DND-41 (cell line): ENCODE data around the gene CSNK2B.

Experiments used
- ATAC-seq: fragments of 200-7000 bp; cut with Tn5 transposase; 3 replicates; pipeline ENCODE4 v1.9.1; 2021; ENCODE audit warnings: low read depth; ENCODE audit not compliant: insufficient read depth
- DNase-seq: peaks from one replicate; pipeline ENCODE4 v3.0.0-alpha.2; 2020
- H2AFZ ChIP-seq: 2 replicates; pipeline ENCODE4 v1.6.0; 2012; ENCODE audit warnings: low read depth, low read length
- H3K27ac ChIP-seq: 2 replicates; pipeline ENCODE4 v1.5.1; 2012; ENCODE audit warnings: low read length, inconsistent platforms
- H3K27me3 ChIP-seq: fragments of 200-600 bp; sonication (generic); 2 replicates; pipeline ENCODE4 v1.6.0; 2012; ENCODE audit warnings: low read length, mild to moderate bottlenecking, inconsistent platforms; ENCODE audit not compliant: insufficient read depth, poor library complexity
- H3K36me3 ChIP-seq: 2 replicates; pipeline ENCODE4 v1.5.1; 2012; ENCODE audit warnings: low read length, inconsistent platforms; ENCODE audit not compliant: insufficient read depth
- H3K4me1 ChIP-seq: 2 replicates; pipeline ENCODE4 v1.5.1; 2012; ENCODE audit warnings: mild to moderate bottlenecking, low read length; ENCODE audit not compliant: insufficient read depth
- H3K4me2 ChIP-seq: 2 replicates; pipeline ENCODE4 v1.6.0; 2012; ENCODE audit warnings: mild to moderate bottlenecking, moderate library complexity, low read length, inconsistent platforms; ENCODE audit not compliant: insufficient read depth
- H3K4me3 ChIP-seq, 2 experiments: fragments of 200-600 bp in 1 of 2; shearing (Covaris generic) in 1 of 2; 2 replicates each; pipeline ENCODE4 v1.5.1; 2012 to 2016; ENCODE audit warnings: inconsistent platforms in 2 of 2, low read length in 2 of 2, mild to moderate bottlenecking in 2 of 2, low read depth in 1 of 2, moderate library complexity in 1 of 2
- H3K79me2 ChIP-seq: 2 replicates; pipeline ENCODE4 v1.6.0; 2012; ENCODE audit warnings: low read length, inconsistent platforms; ENCODE audit not compliant: insufficient read depth
- H3K9ac ChIP-seq: 2 replicates; pipeline ENCODE4 v1.6.0; 2012; ENCODE audit warnings: low read depth, mild to moderate bottlenecking, inconsistent platforms, low read length, moderate library complexity
- H3K9me3 ChIP-seq: 2 replicates; pipeline ENCODE4 v1.5.1; 2012; ENCODE audit warnings: low read length, moderate library complexity, mild to moderate bottlenecking, inconsistent platforms; ENCODE audit not compliant: insufficient read depth, severe bottlenecking
- H4K20me1 ChIP-seq: 2 replicates; pipeline ENCODE4 v1.6.0; 2012; ENCODE audit warnings: low read length; ENCODE audit not compliant: insufficient read depth
- CTCF ChIP-seq: IDR thresholded peaks from 2 replicates; pipeline ENCODE4 v1.5.1; 2012; ENCODE audit warnings: borderline replicate concordance, low read length, moderate library complexity, mild to moderate bottlenecking; ENCODE audit not compliant: poor library complexity, severe bottlenecking; ENCODE audit errors: extremely low read depth
- EZH2 ChIP-seq: IDR thresholded peaks from 3 replicates; pipeline ENCODE4 v1.6.1; 2012; ENCODE audit warnings: borderline replicate concordance, low read depth, mild to moderate bottlenecking, moderate library complexity, low read length, inconsistent platforms; ENCODE audit not compliant: severe bottlenecking

CSNK2B gene

GRCh38 chr6:31676904-31677303 is 11.0 kb downstream of the CSNK2B start:
- DNase-seq (no peak), ATAC-seq (no peak)
- Histone ChIP-seq H2AFZ (no peak overlapping the region), H3K4me2 (no peak overlapping the region), H3K36me3 (peaks cover 12% of the 10 kb centered on the region), H4K20me1 (no peaks in the 10 kb centered on the region), H3K4me1 (no peaks in the 10 kb centered on the region), H3K27me3 (no peaks in the 10 kb centered on the region), H3K4me3 (no peak overlapping the region), H3K9me3 (no peaks in the 10 kb centered on the region), H3K27ac (no peak overlapping the region), H3K9ac (no peak overlapping the region), H3K79me2 (no peaks in the 10 kb centered on the region)
- no peak for TF ChIP-seq EZH2
- no peak for TF ChIP-seq CTCF

- peaks cover 5% of the 10 kb centered on the region; the same call in 1 of the 2 replicates for H3K36me3 ChIP-seq
- no peak overlapping the region for H3K4me2 ChIP-seq
- DNase-seq (no peak), ATAC-seq (no peak)
- H3K27ac ChIP-seq = no peak overlapping the region
- no peak overlapping the region for H3K9ac ChIP-seq
- TF ChIP-seq CTCF (no peak), EZH2 (no peak)
- H3K79me2 ChIP-seq = no peaks in the 10 kb centered on the region
- H2AFZ ChIP-seq = no peak overlapping the region
- no peaks in the 10 kb centered on the region for H3K9me3 ChIP-seq
- H3K27me3 ChIP-seq = no peaks in the 10 kb centered on the region
- no peak overlapping the region for H3K4me3 ChIP-seq
- H4K20me1 ChIP-seq = no peaks in the 10 kb centered on the region
- H3K4me1 ChIP-seq = no peaks in the 10 kb centered on the region
Measured at GRCh38 chr6:31677955-31678354, 12.1 kb downstream of the CSNK2B start.

GRCh38 chr6:31680226-31681134 is 14.6 kb downstream of the CSNK2B start, which contains the start of gene LY6G5C:
Gene LY6G5C (minus strand): TSS chr6:31681067. CDS start chr6:31680373, 694 bp downstream.
- Histone ChIP-seq H3K4me2 (no peak within 1 kb of the TSS), H4K20me1 (no peaks in the 10 kb centered on the region), H3K9ac (no peak within 1 kb of the TSS), H3K27ac (no peak within 1 kb of the TSS), H3K36me3 (peaks cover 6% of the 10 kb centered on the region; the same call in 1 of the 2 replicates), H3K79me2 (no peaks in the 10 kb centered on the region), H3K4me1 (no peaks in the 10 kb centered on the region), H2AFZ (no peak within 1 kb of the TSS), H3K27me3 (no peaks in the 10 kb centered on the region), H3K9me3 (no peaks in the 10 kb centered on the region), H3K4me3 (no peak within 1 kb of the TSS)
- ATAC-seq = no peak
- TF ChIP-seq CTCF = peak; percentile 56
- no peak for TF ChIP-seq EZH2
- DNase-seq = peak; percentile 33
